ENCODE measurements around the gene ZFP69B. TPM values are rescaled to one million over a fixed set of nuclear protein-coding genes. Genes with fewer than 3 reads are reported as not detected.
A peak's percentile ranks its signal among the peaks of the same experiment; 100 is the strongest.

ZFP69B gene
- total RNA-seq, 6 experiments from 2014 or later = 3.2 to 4.3 (median 3.7) TPM

GRCh38 chr1:40425198-40425597 is 25.1 kb upstream of the ZFP69B start:
- no peak for TF ChIP-seq CTCF (IDR thresholded peaks at IDR 0.05)
- Mint-ChIP-seq H3K36me3 (ENCODE audit: low read depth) (peaks cover 37% of the 10 kb centered on the region), H3K4me1 (ENCODE audit: low read depth) (peaks cover 8% of the 10 kb centered on the region), H3K27me3 (ENCODE audit: insufficient read depth) (peaks cover 2% of the 10 kb centered on the region; the same call in 1 of the 2 replicates), H3K4me3 (no peak overlapping the region), H3K27ac (no peak overlapping the region), H3K9me3 (no peaks in the 10 kb centered on the region)
- no peak for DNase-seq

GRCh38 chr1:40431385-40431784 is 18.9 kb upstream of the ZFP69B start:
- no peaks in the 10 kb centered on the region for H3K27me3 Mint-ChIP-seq (ENCODE audit: insufficient read depth)
- no peak for TF ChIP-seq CTCF (IDR thresholded peaks at IDR 0.05)
- H3K36me3 Mint-ChIP-seq (ENCODE audit: low read depth) = peaks cover 10% of the 10 kb centered on the region
- H3K4me3 Mint-ChIP-seq = no peak overlapping the region
- no peaks in the 10 kb centered on the region for H3K9me3 Mint-ChIP-seq
- no peak for DNase-seq
- H3K4me1 Mint-ChIP-seq (ENCODE audit: low read depth) = peaks cover 11% of the 10 kb centered on the region; the same call in 1 of the 2 replicates
- H3K27ac Mint-ChIP-seq = no peak overlapping the region

- no peak for DNase-seq
- Mint-ChIP-seq H3K27ac (no peak overlapping the region), H3K36me3 (ENCODE audit: low read depth) (0 out of 2 replicates have a peak, but pooled peaks cover 4% of the 10 kb centered on the region), H3K4me1 (ENCODE audit: low read depth) (peaks cover 11% of the 10 kb centered on the region; the same call in 1 of the 2 replicates), H3K27me3 (ENCODE audit: insufficient read depth) (no peaks in the 10 kb centered on the region; the same call in 1 of the 2 replicates), H3K4me3 (no peak overlapping the region), H3K9me3 (no peaks in the 10 kb centered on the region)
- TF ChIP-seq CTCF (IDR thresholded peaks at IDR 0.05) = no peak
Measured at GRCh38 chr1:40432644-40433390, 17.5 kb upstream of the ZFP69B start.

GRCh38 chr1:40435471-40435870 is 14.8 kb upstream of the ZFP69B start:
- peak; percentile 1 for DNase-seq
- peaks cover 11% of the 10 kb centered on the region; the same call in 1 of the 2 replicates for H3K4me1 Mint-ChIP-seq (ENCODE audit: low read depth)
- no peaks in the 10 kb centered on the region for H3K9me3 Mint-ChIP-seq
- H3K4me3 Mint-ChIP-seq = no peak overlapping the region
- H3K36me3 Mint-ChIP-seq (ENCODE audit: low read depth) = 0 out of 2 replicates have a peak, but pooled peaks cover 4% of the 10 kb centered on the region
- H3K27ac Mint-ChIP-seq = no peak overlapping the region
- H3K27me3 Mint-ChIP-seq (ENCODE audit: insufficient read depth) = no peaks in the 10 kb centered on the region; the same call in 1 of the 2 replicates
- no peak for TF ChIP-seq CTCF (IDR thresholded peaks at IDR 0.05)

- Mint-ChIP-seq H3K4me1 (ENCODE audit: low read depth) (peaks cover 11% of the 10 kb centered on the region; the same call in 1 of the 2 replicates), H3K27me3 (ENCODE audit: insufficient read depth) (no peaks in the 10 kb centered on the region; the same call in 1 of the 2 replicates), H3K36me3 (ENCODE audit: low read depth) (0 out of 2 replicates have a peak, but pooled peaks cover 4% of the 10 kb centered on the region), H3K27ac (peak overlapping the region; percentile 22; the same call in 1 of the 2 replicates), H3K4me3 (no peak overlapping the region), H3K9me3 (no peaks in the 10 kb centered on the region)
- DNase-seq = no peak
- no peak for TF ChIP-seq CTCF (IDR thresholded peaks at IDR 0.05)
Measured at GRCh38 chr1:40435876-40436275, 14.4 kb upstream of the ZFP69B start.
